ENCODE measurements around the gene IRF2BPL. TPM values are rescaled to one million over a fixed set of nuclear protein-coding genes. Genes with fewer than 3 reads are reported as not detected.

IRF2BPL gene
- total and polyA plus RNA-seq, 12 donors: 6.5 to 104 (median 82.5) TPM

GRCh38 chr14:77059276-77059915, 30.9 kb upstream of the IRF2BPL start:
- Histone ChIP-seq H3K36me3 (replicated peaks in 1 of 2) (no peaks in the 10 kb centered on the region), H3K27ac (peak overlapping the region in 1 of 5 donors; percentile 52), H3K4me3 (no peak overlapping the region), H3K9me3 (replicated peaks in 1 of 3) (no peaks in the 10 kb centered on the region), H3K27me3 (no peaks in the 10 kb centered on the region), H3K4me1 (replicated peaks in 1 of 2) (no peaks in the 10 kb centered on the region)
- intact Hi-C loops (cut with DNase I): no loop called here
- 40 to 59% (median 56%) methylated on average over 6 to 12 of the region's 12 CpGs for WGBS, 4 donors
- TF ChIP-seq CTCF (IDR thresholded peaks at IDR 0.05) (peak in 3 of 6 experiments; percentile 15 to 39 (median 36)), POLR2A (IDR thresholded peaks at IDR 0.05) (no peak)
- DNase-seq: peak in 5 of 7 donors; percentile 42 to 91 (median 56)

- no peaks in the 10 kb centered on the region for H3K9me3 ChIP-seq (replicated peaks in 1 of 3)
- H3K27me3 ChIP-seq: no peaks in the 10 kb centered on the region
- DNase-seq: no peak
- no peaks in the 10 kb centered on the region for H3K4me1 ChIP-seq (replicated peaks in 1 of 2)
- no peak overlapping the region for H3K4me3 ChIP-seq
- peak overlapping the region in 1 of 5 donors; percentile 52 for H3K27ac ChIP-seq
- TF ChIP-seq POLR2A (IDR thresholded peaks at IDR 0.05): no peak
- no peak for TF ChIP-seq CTCF (IDR thresholded peaks at IDR 0.05)
- H3K36me3 ChIP-seq (replicated peaks in 1 of 2): no peaks in the 10 kb centered on the region
- intact Hi-C loops (cut with DNase I): no loop called here
- 83 to 88% (median 87%) methylated on average over 9 of the region's 9 CpGs for WGBS, 4 donors
Measured at GRCh38 chr14:77058785-77059184, 30.3 kb upstream of the IRF2BPL start.

- H3K27ac ChIP-seq: no peak overlapping the region
- no peak for DNase-seq
- WGBS, 4 donors: 78 to 90% (median 87%) methylated on average over 9 of the region's 9 CpGs
- no peaks in the 10 kb centered on the region for H3K27me3 ChIP-seq
- H3K4me3 ChIP-seq: no peak overlapping the region
- intact Hi-C loops (cut with DNase I): no loop called here
- no peaks in the 10 kb centered on the region for H3K36me3 ChIP-seq (replicated peaks in 1 of 2)
- peaks cover 0 to under 1% of the 10 kb centered on the region in 2 donors for H3K4me1 ChIP-seq (replicated peaks in 1 of 2)
- no peaks in the 10 kb centered on the region for H3K9me3 ChIP-seq (replicated peaks in 1 of 3)
- no peak for TF ChIP-seq CTCF (IDR thresholded peaks at IDR 0.05)
- TF ChIP-seq POLR2A (IDR thresholded peaks at IDR 0.05): no peak
Measured at GRCh38 chr14:77058117-77058516, 29.6 kb upstream of the IRF2BPL start.

- WGBS, 4 donors: 86 to 91% (median 90%) methylated on average over 3 of the region's 3 CpGs
- H3K27ac ChIP-seq: no peak overlapping the region
- H3K4me1 ChIP-seq (replicated peaks in 1 of 2): peaks cover 6 to 21% of the 10 kb centered on the region in 2 donors
- H3K4me3 ChIP-seq: no peak overlapping the region
- DNase-seq: no peak
- H3K36me3 ChIP-seq (replicated peaks in 1 of 2): no peaks in the 10 kb centered on the region
- no peak for TF ChIP-seq POLR2A (IDR thresholded peaks at IDR 0.05)
- TF ChIP-seq CTCF (IDR thresholded peaks at IDR 0.05): no peak
- H3K27me3 ChIP-seq: no peaks in the 10 kb centered on the region
- H3K9me3 ChIP-seq (replicated peaks in 1 of 3): no peaks in the 10 kb centered on the region
- intact Hi-C loops (cut with DNase I): no loop called here
Measured at GRCh38 chr14:77055981-77056380, 27.5 kb upstream of the IRF2BPL start.

All from adrenal gland (tissue), 12 donors.